NT2/D1 (cell line): ENCODE measurements around the gene SNX4.

Experiments
- SUZ12 ChIP-seq: IDR thresholded peaks from 2 replicates; pipeline ENCODE4 v1.6.1; 2011; ENCODE audit not compliant: insufficient read length, insufficient read depth; ENCODE audit errors: extremely low read depth
- YY1 ChIP-seq: IDR thresholded peaks from 2 replicates; pipeline ENCODE4 v1.6.1; 2011; ENCODE audit not compliant: insufficient read length, insufficient read depth
- ZNF274 ChIP-seq: IDR thresholded peaks from 2 replicates; pipeline ENCODE4 v1.6.1; 2011; ENCODE audit warnings: mild to moderate bottlenecking, low read depth, low read length

GRCh38 chr3:125435231-125435630, 84.8 kb downstream of the SNX4 start:
- no peak for TF ChIP-seq YY1
- no peak for TF ChIP-seq SUZ12
- TF ChIP-seq ZNF274, result no peak
